ENCODE results near the gene PIGO. TPM values are rescaled to one million over a fixed set of nuclear protein-coding genes. Genes with fewer than 3 reads are reported as not detected.

The PIGO gene
- total RNA-seq, 2 donors from 2014 or later, result 29.9 to 30.7 TPM

- no peak for DNase-seq (ENCODE audit: low spot score)
- Histone ChIP-seq H3K9me3 (no peaks in the 10 kb centered on the region), H3K4me3 (no peak overlapping the region), H3K4me1 (replicated peaks) (no peaks in the 10 kb centered on the region), H3K36me3 (peaks cover 7 to 19% of the 10 kb centered on the region in 2 donors), H3K27ac (no peak overlapping the region), H3K27me3 (replicated peaks; ENCODE audit: insufficient read depth) (no peaks in the 10 kb centered on the region)
- WGBS, result 86% methylated on average over 2 of the region's 2 CpGs
- intact Hi-C loops (cut with DNase I), result no loop called here
- TF ChIP-seq POLR2AphosphoS5 (IDR thresholded peaks at IDR 0.05) (no peak), CTCF (IDR thresholded peaks at IDR 0.05) (no peak), POLR2A (IDR thresholded peaks at IDR 0.05) (no peak)
Observed at GRCh38 chr9:35089434-35089833, 7.0 kb downstream of the PIGO start.

- H3K9me3 ChIP-seq, result no peaks in the 10 kb centered on the region
- no peaks in the 10 kb centered on the region for H3K27me3 ChIP-seq (replicated peaks; ENCODE audit: insufficient read depth)
- 86% methylated on average over 2 of the region's 2 CpGs for WGBS
- no peak overlapping the region for H3K27ac ChIP-seq
- TF ChIP-seq POLR2AphosphoS5 (IDR thresholded peaks at IDR 0.05) (no peak), CTCF (IDR thresholded peaks at IDR 0.05) (no peak), POLR2A (IDR thresholded peaks at IDR 0.05) (no peak)
- intact Hi-C loops (cut with DNase I), result no loop called here
- H3K4me3 ChIP-seq, result no peak overlapping the region
- DNase-seq (ENCODE audit: low spot score), result no peak
- H3K36me3 ChIP-seq, result peaks cover 0 to 2% of the 10 kb centered on the region in 2 donors
- no peaks in the 10 kb centered on the region for H3K4me1 ChIP-seq (replicated peaks)
Observed at GRCh38 chr9:35085078-35085477, 11.3 kb downstream of the PIGO start.

GRCh38 chr9:35079426-35080341, 16.7 kb downstream of the PIGO start, which contains the start of gene FANCG:
Gene FANCG, minus strand, starts transcription at chr9:35079942. Its CDS starts 418 bp downstream, at chr9:35079524.
- WGBS, result under 1% methylated on average over 67 of the region's 67 CpGs
- no peaks in the 10 kb centered on the region for H3K36me3 ChIP-seq
- no peaks in the 10 kb centered on the region for H3K9me3 ChIP-seq
- peaks cover 7% of the 10 kb centered on the region for H3K4me1 ChIP-seq (replicated peaks)
- peak within 1 kb of the TSS; percentile 66 to 82 for H3K27ac ChIP-seq
- TF ChIP-seq CTCF (IDR thresholded peaks at IDR 0.05), result peak in 2 of 4 experiments; percentile 16 to 36
- peak; percentile 35 for TF ChIP-seq POLR2A (IDR thresholded peaks at IDR 0.05)
- TF ChIP-seq POLR2AphosphoS5 (IDR thresholded peaks at IDR 0.05), result peak; percentile 96
- DNase-seq (ENCODE audit: low spot score), result peak; percentile 92
- H3K4me3 ChIP-seq, result peak within 1 kb of the TSS; percentile 42 to 68
- H3K27me3 ChIP-seq (replicated peaks; ENCODE audit: insufficient read depth), result no peaks in the 10 kb centered on the region
- intact Hi-C loops (cut with DNase I), result no loop called here

GRCh38 chr9:35079041-35079425, 17.4 kb downstream of the PIGO start:
- H3K27me3 ChIP-seq (replicated peaks; ENCODE audit: insufficient read depth), result no peaks in the 10 kb centered on the region
- WGBS, result 3% methylated on average over 10 of the region's 10 CpGs
- peak overlapping the region; percentile 66 to 82 for H3K27ac ChIP-seq
- H3K4me3 ChIP-seq, result peak overlapping the region; percentile 42 to 68
- TF ChIP-seq POLR2AphosphoS5 (IDR thresholded peaks at IDR 0.05) (no peak), POLR2A (IDR thresholded peaks at IDR 0.05) (no peak)
- H3K9me3 ChIP-seq, result no peaks in the 10 kb centered on the region
- no peaks in the 10 kb centered on the region for H3K36me3 ChIP-seq
- intact Hi-C loops (cut with DNase I), result no loop called here
- no peak for DNase-seq (ENCODE audit: low spot score)
- peaks cover 7% of the 10 kb centered on the region for H3K4me1 ChIP-seq (replicated peaks)

- Histone ChIP-seq H3K9me3 (no peaks in the 10 kb centered on the region), H3K27ac (no peak overlapping the region), H3K4me1 (replicated peaks) (peaks cover 8% of the 10 kb centered on the region), H3K36me3 (no peaks in the 10 kb centered on the region), H3K27me3 (replicated peaks; ENCODE audit: insufficient read depth) (no peaks in the 10 kb centered on the region), H3K4me3 (no peak overlapping the region)
- TF ChIP-seq POLR2AphosphoS5 (IDR thresholded peaks at IDR 0.05) (no peak), CTCF (IDR thresholded peaks at IDR 0.05) (no peak), POLR2A (IDR thresholded peaks at IDR 0.05) (no peak)
- intact Hi-C loops (cut with DNase I), result no loop called here
- WGBS, result 70% methylated on average over 4 of the region's 4 CpGs
- no peak for DNase-seq (ENCODE audit: low spot score)
Observed at GRCh38 chr9:35078066-35078465, 18.3 kb downstream of the PIGO start.
